Placental pericyte (primary cell): ENCODE data around the gene DIP2C. TPM values are rescaled to one million over a fixed set of nuclear protein-coding genes. Genes with fewer than 3 reads are reported as not detected.
A peak's percentile ranks its signal among the peaks of the same experiment; 100 is the strongest.

Experiments used
- small RNA-seq: library from RNA; depleted of rRNA; stranded (forward); fragments of <200 nt; gene quantifications from one replicate; pipeline ENCODE3, GENCODE V24; 2012; ENCODE audit warnings: low replicate concordance
- total RNA-seq: library from RNA; depleted of rRNA; stranded (reverse); fragments of >200 nt; gene quantifications from 2 replicates; pipeline ENCODE4 v1.2.3, GENCODE V29; 2012

Gene DIP2C, protein sequence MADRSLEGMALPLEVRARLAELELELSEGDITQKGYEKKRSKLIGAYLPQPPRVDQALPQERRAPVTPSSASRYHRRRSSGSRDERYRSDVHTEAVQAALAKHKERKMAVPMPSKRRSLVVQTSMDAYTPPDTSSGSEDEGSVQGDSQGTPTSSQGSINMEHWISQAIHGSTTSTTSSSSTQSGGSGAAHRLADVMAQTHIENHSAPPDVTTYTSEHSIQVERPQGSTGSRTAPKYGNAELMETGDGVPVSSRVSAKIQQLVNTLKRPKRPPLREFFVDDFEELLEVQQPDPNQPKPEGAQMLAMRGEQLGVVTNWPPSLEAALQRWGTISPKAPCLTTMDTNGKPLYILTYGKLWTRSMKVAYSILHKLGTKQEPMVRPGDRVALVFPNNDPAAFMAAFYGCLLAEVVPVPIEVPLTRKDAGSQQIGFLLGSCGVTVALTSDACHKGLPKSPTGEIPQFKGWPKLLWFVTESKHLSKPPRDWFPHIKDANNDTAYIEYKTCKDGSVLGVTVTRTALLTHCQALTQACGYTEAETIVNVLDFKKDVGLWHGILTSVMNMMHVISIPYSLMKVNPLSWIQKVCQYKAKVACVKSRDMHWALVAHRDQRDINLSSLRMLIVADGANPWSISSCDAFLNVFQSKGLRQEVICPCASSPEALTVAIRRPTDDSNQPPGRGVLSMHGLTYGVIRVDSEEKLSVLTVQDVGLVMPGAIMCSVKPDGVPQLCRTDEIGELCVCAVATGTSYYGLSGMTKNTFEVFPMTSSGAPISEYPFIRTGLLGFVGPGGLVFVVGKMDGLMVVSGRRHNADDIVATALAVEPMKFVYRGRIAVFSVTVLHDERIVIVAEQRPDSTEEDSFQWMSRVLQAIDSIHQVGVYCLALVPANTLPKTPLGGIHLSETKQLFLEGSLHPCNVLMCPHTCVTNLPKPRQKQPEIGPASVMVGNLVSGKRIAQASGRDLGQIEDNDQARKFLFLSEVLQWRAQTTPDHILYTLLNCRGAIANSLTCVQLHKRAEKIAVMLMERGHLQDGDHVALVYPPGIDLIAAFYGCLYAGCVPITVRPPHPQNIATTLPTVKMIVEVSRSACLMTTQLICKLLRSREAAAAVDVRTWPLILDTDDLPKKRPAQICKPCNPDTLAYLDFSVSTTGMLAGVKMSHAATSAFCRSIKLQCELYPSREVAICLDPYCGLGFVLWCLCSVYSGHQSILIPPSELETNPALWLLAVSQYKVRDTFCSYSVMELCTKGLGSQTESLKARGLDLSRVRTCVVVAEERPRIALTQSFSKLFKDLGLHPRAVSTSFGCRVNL (N-terminal part only)
- 6.6 and 13.5 TPM in 2 replicates for total RNA-seq

DNA sequence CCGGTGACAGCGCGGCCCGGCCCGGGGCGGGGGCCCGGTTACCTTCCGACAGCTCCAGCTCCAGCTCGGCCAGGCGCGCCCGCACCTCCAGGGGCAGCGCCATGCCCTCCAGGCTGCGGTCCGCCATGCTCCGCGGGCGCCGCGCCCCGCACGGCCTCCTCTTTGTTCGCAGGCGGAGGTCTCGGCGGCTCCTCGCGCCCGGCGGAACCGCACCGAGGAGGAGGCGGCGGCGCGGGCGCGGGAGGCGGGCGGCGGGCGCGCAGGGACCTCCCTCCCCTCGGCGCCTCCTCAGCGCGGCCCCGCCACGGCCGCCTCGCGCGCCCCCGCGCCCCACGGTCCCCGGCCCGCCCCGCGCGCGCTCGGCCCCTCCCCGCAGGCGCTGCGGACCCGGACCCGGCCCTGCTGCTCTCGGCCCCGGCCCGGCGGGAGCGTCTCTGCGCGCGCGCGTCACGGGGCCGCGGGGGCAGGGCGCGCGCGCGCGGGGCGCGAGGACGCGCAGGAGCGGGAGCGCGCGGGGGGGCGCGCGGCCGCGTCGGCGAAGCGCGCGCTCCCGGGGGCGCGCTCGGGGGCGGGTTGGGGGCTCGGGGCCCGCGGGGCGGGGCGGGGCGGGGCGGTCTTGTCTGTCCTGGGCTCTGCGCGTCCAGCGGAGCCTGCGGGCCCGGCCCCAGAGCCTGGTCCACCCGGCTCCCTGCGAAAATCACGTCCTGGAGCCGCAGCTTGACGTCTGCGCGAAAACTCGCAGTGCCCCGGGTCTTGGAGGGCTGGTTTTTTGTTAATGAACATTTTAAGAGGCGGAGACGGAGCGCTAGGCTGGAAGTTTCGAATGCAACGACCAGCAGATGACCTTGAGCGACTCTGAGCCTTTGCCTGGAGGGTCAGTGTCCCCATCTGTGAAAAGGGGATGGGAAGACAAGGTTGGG, at the start of gene DIP2C:
DIP2C (minus strand) TSS at position 217 of the 920 bp plus-strand sequence; CDS start at position 127, 90 bp downstream.

Small RNAs within 50 kb of the gene (small RNA-seq; reads per million reads assigned to genes)
- 3.0 reads per million, percentile 79 among the genes with 10 or more reads in this experiment for gene MIR5699
- gene RN7SL754P: 0.20 reads per million
- 1.0 reads per million, percentile 46 among the genes with 10 or more reads in this experiment for gene RNA5SP298

Other genes with a start within 250 kb of the DIP2C start
- gene LARP4B, start 242.0 kb upstream of the DIP2C start, total RNA-seq: 53.8 and 62.1 TPM in 2 replicates